Measurements from ENCODE around the gene CCDC120. TPM values are rescaled to one million over a fixed set of nuclear protein-coding genes. Genes with fewer than 3 reads are reported as not detected.
A peak's percentile ranks its signal among the peaks of the same experiment; 100 is the strongest.

The CCDC120 gene
- total RNA-seq, 2 experiments from 2014 or later: 2.7 to 3.6 TPM

DNA sequence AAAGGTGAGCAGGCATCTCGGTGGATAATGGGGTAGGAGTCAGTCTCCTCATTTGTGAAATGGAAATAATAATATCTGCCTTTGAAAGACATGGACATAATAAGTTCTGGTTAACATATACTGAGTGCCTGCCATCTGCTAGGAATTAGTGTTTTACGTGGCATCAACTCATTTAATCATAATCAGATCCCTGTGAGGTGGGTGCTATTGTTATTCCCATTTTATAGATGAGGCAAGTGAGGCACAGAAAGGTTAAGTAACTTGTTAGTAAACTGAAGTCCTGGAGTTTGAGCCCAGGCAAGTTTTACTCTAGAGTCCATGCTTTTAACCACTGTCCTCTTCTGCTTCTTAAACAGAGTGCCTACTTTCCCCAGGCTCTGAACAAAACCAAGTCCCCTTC, 7.5 kb downstream of the CCDC120 start:
- Mint-ChIP-seq H3K27ac (no peak overlapping the region), H3K4me1 (ENCODE audit: low read depth) (no peaks in the 10 kb centered on the region), H3K36me3 (no peaks in the 10 kb centered on the region), H3K4me3 (no peak overlapping the region), H3K9me3 (no peaks in the 10 kb centered on the region), H3K27me3 (no peaks in the 10 kb centered on the region)
- POLR2A ChIA-PET: no interaction called here
- CTCF ChIA-PET: no interaction called here
- no peak for DNase-seq
- intact Hi-C loops (cut with micrococcal nuclease): no loop called here

DNA sequence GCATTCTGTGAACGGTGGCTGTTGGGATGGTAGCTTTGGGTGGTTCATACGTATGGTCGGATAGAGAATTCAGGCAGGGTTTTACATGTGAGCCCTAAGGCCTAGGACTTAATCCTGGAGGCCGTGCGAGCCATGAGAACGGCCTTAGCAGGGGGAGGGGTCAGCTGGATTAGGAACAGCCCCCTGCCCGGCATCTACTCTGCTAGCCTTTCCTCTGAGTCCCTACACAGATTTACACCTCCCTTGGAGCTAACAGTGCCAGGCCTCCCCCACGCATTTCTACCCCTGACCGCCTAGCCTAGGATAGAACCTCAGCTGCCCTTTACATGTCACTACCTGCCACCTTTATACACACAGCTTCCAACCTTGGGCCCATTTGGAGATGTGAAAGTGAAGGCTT, 7.9 kb downstream of the CCDC120 start:
- no peaks in the 10 kb centered on the region for H3K9me3 Mint-ChIP-seq
- CTCF ChIA-PET: no interaction called here
- peaks cover 2% of the 10 kb centered on the region for H3K36me3 Mint-ChIP-seq
- H3K4me1 Mint-ChIP-seq (ENCODE audit: low read depth): no peaks in the 10 kb centered on the region
- no peak overlapping the region for H3K4me3 Mint-ChIP-seq
- DNase-seq: no peak
- intact Hi-C loops (cut with micrococcal nuclease): no loop called here
- POLR2A ChIA-PET: no interaction called here
- no peaks in the 10 kb centered on the region for H3K27me3 Mint-ChIP-seq
- no peak overlapping the region for H3K27ac Mint-ChIP-seq

DNA sequence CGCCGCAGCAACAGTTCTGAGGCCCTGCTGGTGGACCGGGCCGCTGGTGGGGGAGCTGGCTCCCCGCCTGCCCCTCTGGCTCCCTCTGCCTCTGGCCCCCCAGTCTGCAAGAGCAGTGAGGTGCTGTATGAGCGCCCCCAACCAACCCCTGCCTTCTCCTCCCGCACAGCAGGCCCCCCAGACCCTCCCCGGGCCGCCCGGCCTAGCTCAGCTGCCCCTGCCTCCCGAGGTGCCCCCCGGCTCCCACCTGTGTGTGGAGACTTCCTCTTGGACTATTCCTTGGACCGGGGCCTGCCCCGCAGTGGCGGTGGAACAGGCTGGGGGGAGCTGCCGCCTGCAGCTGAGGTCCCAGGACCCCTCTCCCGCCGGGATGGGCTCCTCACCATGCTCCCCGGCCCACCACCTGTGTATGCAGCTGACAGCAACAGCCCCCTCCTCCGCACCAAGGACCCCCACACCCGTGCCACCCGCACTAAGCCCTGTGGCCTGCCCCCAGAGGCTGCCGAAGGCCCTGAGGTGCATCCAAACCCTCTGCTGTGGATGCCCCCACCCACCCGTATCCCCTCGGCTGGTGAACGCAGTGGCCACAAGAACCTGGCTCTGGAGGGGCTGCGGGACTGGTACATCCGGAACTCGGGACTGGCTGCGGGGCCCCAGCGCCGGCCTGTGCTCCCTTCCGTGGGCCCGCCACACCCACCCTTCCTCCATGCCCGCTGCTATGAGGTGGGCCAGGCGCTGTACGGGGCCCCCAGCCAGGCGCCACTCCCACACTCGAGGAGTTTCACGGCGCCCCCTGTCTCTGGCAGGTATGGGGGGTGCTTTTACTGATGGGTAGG, 8.7 kb downstream of the CCDC120 start:
- POLR2A ChIA-PET: no interaction called here

DNA sequence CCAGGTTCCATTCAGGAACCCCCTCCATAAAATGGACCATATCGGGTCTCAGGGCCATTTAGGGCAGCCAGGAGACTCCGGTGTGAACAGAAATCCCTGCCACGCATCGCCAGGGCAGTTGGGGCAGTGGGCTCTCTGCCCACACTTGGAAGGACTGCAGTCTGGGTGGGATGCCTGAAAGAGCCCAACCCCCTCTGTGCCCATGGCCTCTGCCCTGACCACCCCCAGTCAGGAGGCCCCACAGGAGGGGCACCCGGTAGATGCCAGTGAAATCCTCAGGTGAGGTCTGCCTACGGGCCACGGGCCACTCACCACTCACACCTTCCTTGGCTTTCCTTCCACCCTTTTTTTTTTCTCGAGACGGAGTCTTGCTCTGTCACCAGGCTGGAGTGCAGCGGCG, 10.2 kb downstream of the CCDC120 start:
- Mint-ChIP-seq H3K9me3 (no peaks in the 10 kb centered on the region), H3K4me3 (no peak overlapping the region), H3K27me3 (no peaks in the 10 kb centered on the region), H3K36me3 (peaks cover 5% of the 10 kb centered on the region), H3K4me1 (ENCODE audit: low read depth) (peaks cover 7% of the 10 kb centered on the region), H3K27ac (no peak overlapping the region)
- no peak for DNase-seq
- intact Hi-C loops (cut with micrococcal nuclease): no loop called here
- ChIA-PET CTCF (no interaction called here), POLR2A (no interaction called here)

More for the DNA sequence above, 8.7 kb downstream of the CCDC120 start:
- no peaks in the 10 kb centered on the region for H3K9me3 Mint-ChIP-seq
- CTCF ChIA-PET: no interaction called here
- no peak for DNase-seq
- H3K27ac Mint-ChIP-seq: no peak overlapping the region
- no peaks in the 10 kb centered on the region for H3K27me3 Mint-ChIP-seq
- no peak overlapping the region for H3K4me3 Mint-ChIP-seq
- H3K4me1 Mint-ChIP-seq (ENCODE audit: low read depth): no peaks in the 10 kb centered on the region
- peaks cover 5% of the 10 kb centered on the region for H3K36me3 Mint-ChIP-seq
- intact Hi-C loops (cut with micrococcal nuclease): no loop called here

DNA sequence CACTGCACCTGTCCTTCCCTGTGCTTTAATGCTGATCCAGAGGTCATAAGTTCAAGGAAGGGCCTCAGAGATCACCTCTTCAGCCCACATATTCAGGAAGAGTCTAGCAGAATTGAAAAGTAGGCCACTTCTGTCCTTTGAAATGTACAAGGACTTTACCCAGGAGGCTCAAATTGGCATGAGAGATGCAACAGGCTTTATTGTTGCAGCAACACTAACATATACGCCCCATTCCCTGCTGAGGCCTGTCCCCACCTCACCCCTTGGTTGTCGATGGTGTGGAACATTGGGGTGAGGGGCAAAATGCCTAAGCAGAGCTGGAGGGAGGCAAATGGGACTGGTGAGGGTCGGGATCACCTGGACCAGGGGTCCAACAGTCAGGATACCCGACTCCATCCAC, 12.2 kb downstream of the CCDC120 start:
- Mint-ChIP-seq H3K27ac (no peak overlapping the region), H3K9me3 (no peaks in the 10 kb centered on the region), H3K4me1 (ENCODE audit: low read depth) (peaks cover 10% of the 10 kb centered on the region), H3K27me3 (no peaks in the 10 kb centered on the region), H3K36me3 (peaks cover 5% of the 10 kb centered on the region), H3K4me3 (no peak overlapping the region)
- CTCF ChIA-PET: interaction anchor here (1.0 kb wide), 1 partner anchor 27 kb away, joined by 3 read pairs; no protein-coding TSS in a partner anchor
- POLR2A ChIA-PET: no interaction called here
- no peak for DNase-seq
- intact Hi-C loops (cut with micrococcal nuclease): no loop called here

DNA sequence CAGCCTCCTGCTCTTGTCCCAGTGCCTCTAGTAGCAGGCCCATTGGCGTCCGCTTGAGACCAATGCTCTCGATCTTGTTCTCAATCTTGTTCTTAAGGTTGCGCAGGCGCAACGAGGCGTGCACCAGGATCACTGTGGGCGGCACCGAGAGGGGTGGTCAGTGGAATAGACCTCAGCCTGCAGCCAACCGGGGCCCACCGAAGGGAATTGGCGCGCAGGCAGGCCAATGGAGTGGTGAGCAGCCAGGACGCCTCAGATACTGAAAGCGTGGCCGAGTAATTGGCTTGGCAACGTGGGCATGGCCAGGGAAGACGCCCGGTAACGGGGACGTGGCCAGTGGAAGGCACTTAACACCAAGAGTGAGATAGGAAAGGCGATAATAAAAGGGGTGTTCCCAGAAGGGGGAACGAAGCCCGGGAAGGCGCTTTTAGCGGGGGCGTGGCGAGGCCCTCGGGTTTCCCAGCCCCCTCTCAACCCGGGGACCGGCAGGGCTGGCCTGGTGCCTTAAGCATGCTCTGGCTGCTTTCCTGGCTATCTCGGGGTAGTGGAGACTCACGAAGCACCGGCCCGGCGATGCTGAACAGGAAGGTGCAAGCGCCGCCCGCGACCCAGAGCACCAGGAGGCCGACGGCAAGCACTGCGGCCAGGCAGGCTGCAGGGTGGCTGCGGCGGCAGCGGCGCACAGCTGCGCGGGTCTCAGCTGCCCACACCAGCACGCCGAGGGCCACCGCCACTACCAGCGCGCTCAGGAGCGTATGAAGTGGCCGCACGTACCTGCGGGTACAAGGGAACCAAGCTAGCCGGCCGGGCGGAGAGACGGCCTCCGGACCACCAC, 13.3 kb downstream of the CCDC120 start:
- H3K36me3 Mint-ChIP-seq: peaks cover 5% of the 10 kb centered on the region
- no peak overlapping the region for H3K4me3 Mint-ChIP-seq
- no peak for DNase-seq
- no peaks in the 10 kb centered on the region for H3K27me3 Mint-ChIP-seq
- H3K9me3 Mint-ChIP-seq: no peaks in the 10 kb centered on the region
- peaks cover 10% of the 10 kb centered on the region for H3K4me1 Mint-ChIP-seq (ENCODE audit: low read depth)
- ChIA-PET POLR2A (no interaction called here), CTCF (no interaction called here)
- intact Hi-C loops (cut with micrococcal nuclease): no loop called here
- no peak overlapping the region for H3K27ac Mint-ChIP-seq

DNA sequence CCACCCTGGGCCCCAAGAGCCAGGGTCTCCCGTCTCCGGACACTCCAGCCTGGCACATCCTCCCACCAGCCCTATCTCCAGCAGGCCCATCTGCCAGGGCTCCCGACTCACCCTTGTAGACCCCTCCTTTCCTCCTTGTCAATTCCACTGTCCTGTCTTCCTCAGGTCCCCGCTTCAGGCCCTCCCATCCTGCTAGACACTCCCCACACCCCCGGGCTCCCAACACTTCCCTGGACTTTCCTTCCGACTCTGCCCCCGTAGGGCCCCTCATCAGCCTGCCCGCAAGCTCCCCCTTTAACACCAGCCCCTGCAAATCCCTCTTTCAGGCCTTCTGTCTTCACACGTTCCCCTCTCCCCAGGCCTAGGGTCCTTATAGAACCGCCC, 13.9 kb downstream of the CCDC120 start:
- intact Hi-C loops (cut with micrococcal nuclease): no loop called here
- no peak overlapping the region for H3K27ac Mint-ChIP-seq
- H3K9me3 Mint-ChIP-seq: no peaks in the 10 kb centered on the region
- ChIA-PET POLR2A (no interaction called here), CTCF (no interaction called here)
- H3K4me1 Mint-ChIP-seq (ENCODE audit: low read depth): peaks cover 10% of the 10 kb centered on the region
- H3K36me3 Mint-ChIP-seq: peaks cover 5% of the 10 kb centered on the region
- H3K27me3 Mint-ChIP-seq: no peaks in the 10 kb centered on the region
- H3K4me3 Mint-ChIP-seq: peak overlapping the region; percentile 77
- no peak for DNase-seq

DNA sequence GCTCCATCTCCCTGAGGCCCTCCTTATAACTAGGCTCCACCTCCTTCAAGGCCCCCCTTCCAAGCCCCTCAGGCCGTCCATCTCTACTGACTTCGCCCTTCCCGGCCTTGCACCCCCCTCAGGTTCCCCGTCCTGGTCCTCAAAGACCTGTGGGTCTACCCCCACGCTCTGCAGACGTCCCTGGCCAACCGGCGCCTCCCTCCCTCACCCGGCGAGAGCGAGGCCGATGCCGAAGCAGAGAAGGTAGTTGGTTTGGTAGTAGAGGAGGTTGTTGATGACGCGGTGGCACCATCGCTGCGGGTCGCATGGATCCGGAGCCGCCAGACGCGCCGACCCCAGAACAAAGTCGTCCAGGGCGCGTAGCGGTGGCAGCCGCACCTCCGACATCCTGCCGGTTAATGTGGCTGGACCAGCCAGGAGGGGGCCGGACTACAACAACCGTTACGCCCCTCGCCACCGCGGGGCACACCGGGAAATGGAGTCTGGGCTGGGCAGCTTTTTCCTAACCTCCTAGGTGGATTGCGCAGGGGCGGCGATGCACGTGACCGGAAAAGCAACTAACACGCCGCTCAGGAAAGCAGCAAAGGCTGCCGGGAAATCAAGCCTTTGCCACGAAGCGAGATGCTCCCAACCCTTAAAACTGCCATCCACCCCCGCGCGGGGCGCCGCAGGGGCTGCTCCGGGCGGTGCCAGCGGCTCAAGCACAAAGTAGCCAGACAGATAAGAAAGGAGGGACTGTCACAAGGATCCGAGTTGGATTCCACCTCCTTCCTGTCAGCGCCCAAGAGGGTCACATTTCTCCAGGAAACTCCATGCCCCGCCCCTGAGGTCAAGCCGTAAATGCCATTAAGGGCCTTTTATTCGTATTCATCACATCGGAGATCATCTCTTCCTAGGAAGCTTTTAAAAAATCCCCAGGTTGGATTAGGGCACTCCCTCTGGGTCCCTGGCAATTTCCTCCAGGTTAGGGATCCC, 15.1 kb downstream of the CCDC120 start, which contains the start of gene PRAF2:
Gene PRAF2 (minus strand): TSS at position 402 of the 975 bp plus-strand sequence. CDS start 15 bp downstream, at position 387.
- H3K4me1 Mint-ChIP-seq (ENCODE audit: low read depth): peaks cover 14% of the 10 kb centered on the region
- peak; percentile 94 for DNase-seq
- intact Hi-C loops (cut with micrococcal nuclease): loop anchor here (2.0 kb wide), 1 partner anchor 27 kb away; no protein-coding TSS in a partner anchor
- peak within 1 kb of the TSS; percentile 66 for H3K27ac Mint-ChIP-seq
- POLR2A ChIA-PET: no interaction called here
- no peaks in the 10 kb centered on the region for H3K27me3 Mint-ChIP-seq
- no peaks in the 10 kb centered on the region for H3K9me3 Mint-ChIP-seq
- peaks cover 5% of the 10 kb centered on the region for H3K36me3 Mint-ChIP-seq
- CTCF ChIA-PET: no interaction called here
- H3K4me3 Mint-ChIP-seq: peak within 1 kb of the TSS; percentile 77

DNA sequence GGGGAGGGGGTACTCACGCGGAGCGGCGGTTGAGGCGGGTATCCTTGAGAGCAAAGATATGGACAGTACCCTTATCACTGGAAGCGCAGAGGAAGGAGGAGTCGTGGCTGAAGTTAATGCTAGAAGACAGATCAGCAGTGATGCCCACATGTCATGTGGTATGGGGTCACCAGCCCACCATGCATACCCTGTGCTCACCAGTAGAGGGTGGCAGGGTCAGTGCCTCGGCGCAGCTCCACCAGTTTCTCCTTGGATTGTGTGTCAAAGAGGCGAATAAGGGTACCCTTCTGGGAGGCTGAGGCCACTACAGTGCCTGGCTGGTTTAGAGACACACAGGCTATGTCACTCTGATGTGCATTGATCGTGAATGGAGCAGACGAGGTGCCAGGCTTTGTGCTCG, 16.5 kb downstream of the CCDC120 start:
- intact Hi-C loops (cut with micrococcal nuclease): loop anchor here (2.0 kb wide), 1 partner anchor 25 kb away; no protein-coding TSS in a partner anchor
- CTCF ChIA-PET: no interaction called here

DNA sequence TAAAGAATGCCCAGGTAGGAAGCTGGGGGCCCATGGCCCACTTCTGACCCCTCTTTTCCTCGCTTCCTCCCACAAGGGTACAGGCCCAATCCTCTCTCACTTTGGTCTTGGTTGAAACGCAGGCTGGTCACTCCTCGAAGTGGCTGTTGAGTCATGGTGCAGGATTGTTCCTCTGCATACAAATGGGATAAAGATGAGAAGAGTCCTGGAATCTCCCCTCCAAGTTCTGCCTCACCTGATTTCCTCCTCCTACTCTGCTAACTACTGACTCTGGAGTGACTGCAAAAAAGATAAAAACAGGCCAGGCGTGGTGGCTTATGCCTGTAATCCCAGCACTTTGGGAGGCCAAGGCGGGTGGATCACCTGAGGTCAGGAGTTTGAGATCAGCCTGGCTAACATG, 19.1 kb downstream of the CCDC120 start:
- intact Hi-C loops (cut with micrococcal nuclease): no loop called here
- Mint-ChIP-seq H3K36me3 (no peaks in the 10 kb centered on the region), H3K9me3 (no peaks in the 10 kb centered on the region), H3K27me3 (no peaks in the 10 kb centered on the region), H3K4me3 (no peak overlapping the region), H3K27ac (no peak overlapping the region), H3K4me1 (ENCODE audit: low read depth) (peaks cover 14% of the 10 kb centered on the region)
- DNase-seq: no peak
- ChIA-PET POLR2A (no interaction called here), CTCF (interaction anchor here (0.6 kb wide), 1 partner anchor 41 kb away, joined by 3 read pairs; no protein-coding TSS in a partner anchor)

More for the DNA sequence above, 16.5 kb downstream of the CCDC120 start:
- POLR2A ChIA-PET: no interaction called here
- H3K27ac Mint-ChIP-seq: no peak overlapping the region
- peaks cover 15% of the 10 kb centered on the region for H3K4me1 Mint-ChIP-seq (ENCODE audit: low read depth)
- H3K4me3 Mint-ChIP-seq: no peak overlapping the region
- DNase-seq: no peak
- peaks cover 5% of the 10 kb centered on the region for H3K36me3 Mint-ChIP-seq
- no peaks in the 10 kb centered on the region for H3K27me3 Mint-ChIP-seq
- H3K9me3 Mint-ChIP-seq: no peaks in the 10 kb centered on the region

DNA sequence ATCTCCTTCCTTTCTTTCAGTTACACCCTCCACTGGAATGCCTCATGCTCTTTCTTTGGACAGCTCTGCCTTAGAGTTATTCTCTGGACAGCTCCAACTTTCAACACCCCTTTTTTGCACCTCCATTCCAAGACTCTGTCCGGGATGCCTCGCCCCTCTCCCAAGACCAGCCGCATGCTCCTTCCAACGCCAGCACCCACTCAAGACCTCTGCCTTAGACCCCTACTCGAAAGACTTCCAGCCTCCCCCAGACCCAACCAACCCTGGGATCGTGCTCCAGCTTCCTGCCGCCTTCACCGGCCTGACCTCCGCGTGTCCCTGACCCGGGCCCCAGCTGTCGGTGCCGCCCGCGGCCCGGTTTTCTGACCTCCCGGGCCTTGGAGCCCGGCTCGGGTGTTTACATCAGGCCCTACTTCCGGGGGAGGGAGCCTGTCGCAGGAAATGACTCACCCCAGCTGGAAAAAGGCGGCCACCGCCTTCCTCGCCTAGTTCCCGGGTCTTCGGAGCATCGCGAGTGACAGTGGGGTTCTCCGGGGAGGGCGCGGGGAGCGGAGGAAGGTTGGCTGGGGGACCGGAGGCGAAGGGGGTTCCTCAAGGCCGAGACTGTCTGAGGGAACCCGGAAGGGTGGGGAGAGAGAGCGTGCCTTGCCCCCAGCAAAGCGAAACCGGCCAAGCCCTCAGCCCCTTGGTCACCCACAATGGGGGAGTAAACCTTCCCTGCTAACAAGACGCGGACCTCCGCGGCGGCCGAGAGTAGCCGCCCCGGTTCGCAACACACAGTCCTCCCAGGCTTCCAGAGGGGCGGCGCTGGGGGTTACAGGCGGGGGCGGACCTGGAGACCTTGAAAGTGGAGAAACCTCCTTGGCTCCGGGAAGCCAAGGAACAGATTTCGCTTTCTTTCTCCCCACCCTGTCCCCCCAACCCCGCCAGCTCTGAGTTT, 21.0 kb downstream of the CCDC120 start, which contains the start of gene WDR45:
Gene WDR45 (minus strand): TSS at position 399 of the 940 bp plus-strand sequence. CDS start 1,792 bp downstream, outside the sequence.
- H3K9me3 Mint-ChIP-seq: no peaks in the 10 kb centered on the region
- intact Hi-C loops (cut with micrococcal nuclease): no loop called here
- H3K27ac Mint-ChIP-seq: peak within 1 kb of the TSS; percentile 97
- no peaks in the 10 kb centered on the region for H3K27me3 Mint-ChIP-seq
- ChIA-PET CTCF (interaction anchor here (0.6 to 1.0 kb wide), 2 partner anchors 87 to 107 kb away, joined by 3 read pairs; no protein-coding TSS in a partner anchor), POLR2A (interaction anchor here (0.6 kb wide), 2 partner anchors 19 to 84 kb away, joined by 3 read pairs; no protein-coding TSS in a partner anchor)
- H3K36me3 Mint-ChIP-seq: no peaks in the 10 kb centered on the region
- H3K4me3 Mint-ChIP-seq: peak within 1 kb of the TSS; percentile 94
- H3K4me1 Mint-ChIP-seq (ENCODE audit: low read depth): peaks cover 8% of the 10 kb centered on the region
- peak; percentile 84 for DNase-seq

All from activated CD4-positive, alpha-beta memory T cell treated with anti-CD3 and anti-CD28 coated beads for 36 hours (primary cell).